OCI-LY3 (cell line): ENCODE results near the gene VSTM5.

Experiments used
- CTCF ChIP-seq: fragments of 200-600, 300-600 bp; sonication (generic); IDR thresholded peaks from 2 replicates; pipeline ENCODE4 v1.5.1; 2014; ENCODE audit warnings: antibody characterized with exemption, low read length, low read depth
- EZH2phosphoT487 ChIP-seq: fragments of 200-600 bp; shearing (Covaris generic); IDR thresholded peaks from 2 replicates; pipeline ENCODE4 v1.6.1; 2018; ENCODE audit warnings: antibody characterized with exemption, mixed run types, low read depth

DNA sequence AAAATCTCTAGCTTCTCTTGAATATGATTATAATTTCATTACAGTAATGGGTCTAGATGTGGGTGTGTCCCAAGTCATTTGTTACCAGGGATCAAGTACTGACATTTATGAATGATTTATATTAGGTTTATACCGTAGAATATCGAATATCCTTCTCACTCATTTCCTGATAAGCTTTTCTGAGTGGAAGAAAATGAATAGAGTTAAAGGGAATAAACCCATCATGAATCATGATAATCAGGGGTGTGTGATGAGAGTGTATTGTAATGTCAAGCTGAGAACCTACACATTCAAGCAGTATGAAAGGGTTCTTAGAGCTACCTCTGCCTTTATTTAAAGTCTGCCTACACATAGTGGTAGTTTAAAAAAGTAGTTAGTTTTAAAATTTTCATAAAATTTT is 49.1 kb downstream of the VSTM5 start:
- TF ChIP-seq CTCF, result no peak
- TF ChIP-seq EZH2phosphoT487, result no peak
